RWPE1 (cell line): Measurements from ENCODE around the gene ADAMTS17.

Experiments used
- CTCF ChIA-PET: fragments of 350-600 bp; sonication (Branson Sonifier 250); formaldehyde crosslinking; extraction: SDS; loops from one replicate; lab custom pipeline; 2021; lab: Yijun Ruan, JAX
- POLR2A ChIA-PET: fragments of 400-600 bp; formaldehyde crosslinking; extraction: SDS; loops from one replicate; lab custom pipeline; 2020; ENCODE audit warnings: antibody characterized with exemption; ENCODE audit not compliant: low non-redundant PET; lab: Yijun Ruan, JAX
- DNase-seq: peaks from one replicate; pipeline ENCODE4 v3.0.0; 2012; ENCODE audit warnings: low spot score
- H3K27ac ChIP-seq: fragments of 450-650 bp; 2 replicates; pipeline ENCODE4 v1.5.1; 2017
- TF ChIP-seq, protein P1 (sequence below): fragments of 450-650 bp; conservative IDR thresholded peaks from 2 replicates; pipeline ENCODE4 v1.5.1; 2017; ENCODE audit warnings: low read depth, mild to moderate bottlenecking

The ADAMTS17 gene

DNA sequence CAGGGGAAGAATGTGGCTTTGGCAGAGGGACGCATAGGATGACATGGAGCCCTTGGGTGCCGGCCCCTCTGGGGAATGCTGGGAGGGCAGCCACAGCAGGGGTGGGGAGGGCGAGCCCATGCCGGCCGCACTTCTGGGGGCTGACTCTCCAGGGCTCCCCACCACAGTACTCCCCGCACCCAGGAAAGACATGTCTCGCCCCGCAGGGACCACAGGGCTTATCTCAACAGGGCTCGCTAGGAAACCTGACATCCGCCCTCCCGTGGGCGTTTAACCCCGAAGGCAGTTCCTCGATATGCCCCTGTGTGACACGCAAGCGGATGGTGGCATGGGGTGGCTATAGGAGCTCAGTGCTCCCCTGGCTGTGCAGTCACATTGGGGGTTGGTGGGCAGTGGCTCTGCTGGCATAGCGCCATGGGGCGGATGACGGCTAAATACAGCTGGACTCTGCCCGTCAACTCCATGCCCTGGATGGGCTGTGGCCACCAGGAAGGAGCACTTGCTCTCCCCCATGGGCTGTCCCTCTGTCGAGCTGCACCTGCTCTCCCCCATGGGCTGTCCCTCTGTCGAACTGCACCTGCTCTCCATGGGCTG lies 141.4 kb downstream of the ADAMTS17 start:
- ChIA-PET POLR2A (no interaction called here), CTCF (no interaction called here)
- no peak for DNase-seq
- TF ChIP-seq, protein P1, sequence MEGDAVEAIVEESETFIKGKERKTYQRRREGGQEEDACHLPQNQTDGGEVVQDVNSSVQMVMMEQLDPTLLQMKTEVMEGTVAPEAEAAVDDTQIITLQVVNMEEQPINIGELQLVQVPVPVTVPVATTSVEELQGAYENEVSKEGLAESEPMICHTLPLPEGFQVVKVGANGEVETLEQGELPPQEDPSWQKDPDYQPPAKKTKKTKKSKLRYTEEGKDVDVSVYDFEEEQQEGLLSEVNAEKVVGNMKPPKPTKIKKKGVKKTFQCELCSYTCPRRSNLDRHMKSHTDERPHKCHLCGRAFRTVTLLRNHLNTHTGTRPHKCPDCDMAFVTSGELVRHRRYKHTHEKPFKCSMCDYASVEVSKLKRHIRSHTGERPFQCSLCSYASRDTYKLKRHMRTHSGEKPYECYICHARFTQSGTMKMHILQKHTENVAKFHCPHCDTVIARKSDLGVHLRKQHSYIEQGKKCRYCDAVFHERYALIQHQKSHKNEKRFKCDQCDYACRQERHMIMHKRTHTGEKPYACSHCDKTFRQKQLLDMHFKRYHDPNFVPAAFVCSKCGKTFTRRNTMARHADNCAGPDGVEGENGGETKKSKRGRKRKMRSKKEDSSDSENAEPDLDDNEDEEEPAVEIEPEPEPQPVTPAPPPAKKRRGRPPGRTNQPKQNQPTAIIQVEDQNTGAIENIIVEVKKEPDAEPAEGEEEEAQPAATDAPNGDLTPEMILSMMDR, result no peak
- no peak overlapping the region for H3K27ac ChIP-seq

DNA sequence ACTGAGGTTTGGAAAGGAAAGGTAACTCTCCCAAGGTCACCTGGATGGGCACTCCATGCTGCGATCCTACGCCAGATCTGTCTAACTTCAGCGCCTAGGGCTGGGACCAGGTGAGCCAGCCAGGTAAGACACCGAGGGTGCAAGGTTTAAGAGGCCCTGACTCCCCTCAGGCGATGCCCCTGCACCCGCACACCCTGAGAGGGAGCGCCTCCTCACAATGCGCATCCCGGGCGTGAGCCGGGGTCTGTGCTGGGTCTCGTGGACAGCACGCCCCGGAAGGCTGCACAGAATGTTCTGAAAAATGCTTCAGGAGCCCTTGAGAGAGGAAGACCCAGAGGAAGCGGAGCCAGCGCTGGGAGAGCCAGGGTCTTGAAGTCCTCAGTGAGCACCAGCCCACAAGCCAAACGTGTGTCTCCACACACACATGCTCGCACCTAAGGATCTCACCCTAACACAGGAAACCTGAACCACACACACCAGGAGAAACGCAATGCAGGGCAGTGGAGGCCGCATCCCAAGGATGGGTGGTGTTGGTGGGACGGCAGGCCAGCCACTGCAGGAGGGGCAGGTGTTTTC lies 142.0 kb downstream of the ADAMTS17 start:
- no peak overlapping the region for H3K27ac ChIP-seq
- ChIA-PET POLR2A (no interaction called here), CTCF (no interaction called here)
- no peak for DNase-seq
- TF ChIP-seq, protein P1, result no peak

DNA sequence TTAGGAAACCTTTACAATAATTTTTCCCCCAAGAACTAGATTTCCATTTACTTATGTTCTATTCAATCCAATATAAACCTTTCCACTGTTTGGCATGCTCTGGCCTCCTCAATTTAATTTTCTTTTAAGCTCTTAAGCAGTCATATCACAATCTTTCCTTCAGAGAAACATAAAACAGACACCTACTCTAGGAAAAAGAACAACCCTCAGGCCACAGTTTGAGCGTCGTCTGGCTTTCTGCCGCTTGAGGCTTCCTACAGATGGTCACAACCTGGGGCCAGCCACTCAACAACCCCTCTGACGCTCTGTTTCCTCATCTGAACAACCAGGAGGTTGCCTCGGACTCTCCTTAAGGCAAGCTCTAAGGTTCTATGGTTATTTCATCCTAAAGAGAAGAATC lies 143.3 kb downstream of the ADAMTS17 start:
- DNase-seq, result no peak
- TF ChIP-seq, protein P1, result no peak
- H3K27ac ChIP-seq, result no peak overlapping the region
- POLR2A ChIA-PET, result no interaction called here
- CTCF ChIA-PET, result no interaction called here

DNA sequence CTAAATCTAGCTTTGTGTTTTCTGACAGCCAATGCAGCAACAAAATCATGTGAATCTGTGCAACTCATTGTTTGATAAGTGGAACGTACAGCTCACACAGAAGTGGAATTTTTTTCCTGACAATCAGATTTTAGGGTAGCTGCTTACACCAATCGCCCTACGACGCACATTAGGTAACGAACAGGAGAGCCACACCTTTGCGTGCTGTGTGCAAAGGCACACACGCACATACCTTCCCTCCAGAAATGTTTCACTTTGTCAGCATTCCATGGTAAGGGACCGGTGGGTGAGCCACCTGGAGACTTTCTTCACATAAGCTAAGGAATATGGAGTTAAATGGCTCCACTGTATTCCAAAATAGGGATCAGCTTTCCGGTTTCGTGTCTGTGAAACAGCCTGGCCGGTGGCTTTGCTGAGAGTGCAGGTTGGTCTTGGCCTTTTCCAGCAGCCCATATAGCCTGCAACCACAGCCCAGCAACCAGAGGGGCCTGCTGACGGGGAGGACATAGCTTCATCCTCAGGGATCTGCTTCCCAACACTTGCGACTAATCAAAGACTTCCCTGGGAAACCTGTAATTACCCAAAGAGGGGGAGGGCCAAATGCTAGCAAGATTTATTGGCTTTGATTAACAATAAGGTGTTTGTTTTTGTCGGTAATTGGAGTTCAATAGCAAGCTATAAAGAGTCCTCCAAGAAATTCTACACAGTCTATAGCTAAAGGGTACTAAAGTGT lies 145.3 kb downstream of the ADAMTS17 start:
- DNase-seq, result no peak
- CTCF ChIA-PET, result no interaction called here
- POLR2A ChIA-PET, result no interaction called here
- TF ChIP-seq, protein P1, result no peak
- no peak overlapping the region for H3K27ac ChIP-seq

DNA sequence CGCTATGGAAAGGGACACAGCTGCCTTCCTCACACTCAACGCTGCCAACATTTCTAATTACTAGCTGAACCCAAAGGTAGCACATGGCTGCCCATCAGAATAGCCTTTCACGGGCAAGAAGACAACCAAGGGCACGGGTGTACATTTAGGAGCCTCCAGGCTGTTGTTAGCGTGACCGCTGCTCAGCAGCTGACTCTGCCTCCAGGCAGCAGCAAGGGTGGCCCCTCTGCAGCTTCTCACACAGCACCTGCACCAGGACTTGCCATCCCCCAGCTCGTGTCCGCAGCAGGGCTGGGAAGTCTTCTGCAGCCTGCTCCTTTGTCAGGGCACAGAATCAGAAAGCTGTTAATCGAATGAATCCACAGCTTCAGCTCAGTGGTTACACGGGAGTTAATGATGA lies 146.8 kb downstream of the ADAMTS17 start:
- H3K27ac ChIP-seq, result no peak overlapping the region
- ChIA-PET CTCF (no interaction called here), POLR2A (no interaction called here)
- DNase-seq, result no peak
- TF ChIP-seq, protein P1, result no peak

DNA sequence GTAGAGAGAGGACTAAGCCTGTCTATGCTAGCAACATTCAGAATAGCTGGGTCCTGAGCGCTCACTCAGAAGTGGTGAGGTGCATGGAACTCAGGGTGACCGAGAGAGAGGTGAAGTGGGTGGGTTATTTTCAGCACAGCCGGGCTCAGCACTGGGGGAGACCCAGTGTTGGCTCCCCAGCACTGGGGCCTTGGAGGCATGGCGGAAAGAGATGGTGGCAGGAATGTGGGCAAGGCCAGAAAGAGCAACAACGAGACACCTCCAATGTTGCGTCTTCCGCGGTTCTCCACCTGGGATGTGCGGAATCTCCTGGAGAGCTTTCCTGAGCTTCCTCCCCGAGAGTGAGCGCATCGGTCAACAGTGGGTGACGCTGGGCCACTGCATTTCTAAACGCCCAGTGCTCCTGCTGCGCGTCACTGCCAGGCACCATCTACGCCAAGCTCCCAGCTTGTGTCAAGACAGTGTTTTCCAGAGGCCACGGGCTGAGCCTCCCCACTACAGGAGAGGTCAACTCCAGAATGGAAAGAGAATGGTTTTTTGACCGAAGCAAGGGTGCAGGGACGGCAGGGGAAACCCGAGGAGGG lies 148.4 kb downstream of the ADAMTS17 start:
- no peak for DNase-seq
- POLR2A ChIA-PET, result no interaction called here
- peak overlapping the region; percentile 89 for H3K27ac ChIP-seq
- TF ChIP-seq, protein P1, result no peak
- CTCF ChIA-PET, result interaction anchor here (0.6 kb wide), 1 partner anchor 9 kb away, joined by 3 read pairs; no protein-coding TSS in a partner anchor
